CD4-positive, alpha-beta T cell treated with Interferon alpha-2 for 1 hour (primary cell): Measurements from ENCODE around the gene ST3GAL4.
"Not testable (repeated sequence)": the region's sequence is repeated elsewhere in the genome, so short reads cannot be mapped to it uniquely, and the experiment has no call there.

Experiments
- DNase-seq, 2 donors: peaks; one replicate each; pipeline ENCODE4 v3.0.0-alpha.2; 2020 to 2022

Gene ST3GAL4

DNA sequence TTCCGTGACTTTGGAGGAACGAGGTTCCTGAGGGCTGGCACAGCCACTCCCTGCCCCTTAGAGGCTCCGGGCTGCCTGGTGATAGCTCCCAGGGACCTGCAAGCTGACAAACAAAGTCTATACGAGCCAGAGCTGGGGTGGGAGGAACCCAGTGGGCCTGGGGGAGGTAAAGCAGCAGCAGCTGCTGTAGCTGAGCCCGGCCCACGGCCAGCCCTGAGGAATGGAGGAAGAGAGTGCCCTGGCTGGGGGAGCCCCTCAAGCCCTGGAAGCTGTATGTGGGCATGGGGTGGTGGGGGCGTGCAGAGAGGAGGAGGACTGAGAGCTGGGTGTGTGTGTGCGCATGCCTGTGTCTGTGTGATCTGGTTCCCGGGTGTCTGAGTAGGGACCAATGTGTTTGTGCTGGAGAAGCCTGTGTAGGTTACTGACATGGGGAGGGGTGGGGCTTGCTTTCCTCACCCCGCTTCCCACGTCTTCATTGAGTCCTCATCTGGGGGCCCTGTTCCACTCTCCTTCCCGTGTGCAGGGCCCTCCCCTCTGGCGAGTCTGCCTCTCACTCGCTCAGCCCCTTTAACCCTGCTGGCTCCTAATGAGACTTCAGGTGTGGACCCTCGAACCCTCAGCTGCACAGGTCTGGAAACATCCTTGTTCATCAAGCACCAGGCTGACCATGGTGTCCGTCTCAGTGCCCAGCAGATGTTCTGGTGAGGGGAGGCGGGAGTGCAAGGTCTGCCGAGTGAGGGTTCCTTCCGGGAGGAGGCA lies 10.8 kb downstream of the ST3GAL4 start:
- no peak for DNase-seq

DNA sequence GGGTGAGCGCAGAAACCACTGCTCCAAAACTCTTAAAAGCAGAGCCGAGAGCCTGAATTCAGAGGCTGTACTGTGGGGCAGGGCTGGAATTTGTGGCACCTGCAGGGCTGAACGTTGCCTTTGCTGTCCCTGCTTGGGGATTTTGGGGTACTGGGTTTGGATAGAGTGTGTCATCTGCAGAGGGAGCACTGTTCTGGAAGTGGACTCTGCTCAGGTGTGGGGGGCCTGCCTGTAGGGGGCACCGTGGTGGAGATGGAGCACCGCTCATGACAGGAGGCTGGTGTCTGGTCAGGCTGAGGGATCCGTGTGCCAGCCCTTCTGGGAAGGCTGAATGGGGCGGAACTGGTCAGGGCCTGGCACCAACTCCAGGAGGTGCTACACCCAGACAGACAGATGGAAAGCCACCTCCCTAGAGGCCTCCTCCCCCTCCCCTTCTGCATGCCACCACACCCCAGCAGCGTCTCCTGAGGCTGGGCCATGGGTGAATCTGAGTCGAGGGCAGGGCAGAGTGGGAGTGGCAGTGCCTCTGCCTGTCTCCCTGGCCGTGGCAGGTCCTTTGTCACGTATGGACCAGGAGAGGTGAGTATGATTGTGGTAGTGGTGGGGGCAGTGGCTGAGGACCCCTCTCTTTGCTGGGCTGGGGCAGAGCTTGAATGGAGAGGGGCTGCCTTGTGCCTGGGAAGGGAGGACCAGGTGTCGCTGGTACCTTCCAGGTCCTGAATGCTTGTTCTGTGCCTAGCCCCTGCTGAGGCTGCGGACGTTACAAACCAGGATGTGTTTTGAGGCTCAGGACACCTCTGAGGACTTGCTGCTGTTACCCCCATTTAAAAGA lies 11.6 kb downstream of the ST3GAL4 start:
- not testable (repeated sequence) for DNase-seq

DNA sequence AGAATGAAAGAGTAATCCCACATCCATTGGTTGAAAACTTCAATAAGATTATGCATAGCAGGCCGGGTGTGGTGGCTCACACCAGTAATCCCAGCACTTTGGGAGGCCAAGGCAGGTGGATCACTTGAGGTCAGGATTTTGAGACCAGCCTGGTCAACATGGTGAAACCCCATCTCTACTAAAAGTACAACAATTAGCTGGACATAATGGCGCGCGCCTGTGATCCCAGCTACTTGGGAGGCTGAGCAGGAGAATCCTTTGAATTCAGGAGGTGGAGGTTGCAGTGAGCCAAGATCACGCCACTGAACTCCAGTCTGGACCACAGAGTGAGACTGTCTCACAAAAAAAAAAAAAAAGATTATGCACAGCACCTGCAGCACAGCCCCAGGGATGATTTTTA lies 12.3 kb downstream of the ST3GAL4 start:
- DNase-seq = not testable (repeated sequence)

DNA sequence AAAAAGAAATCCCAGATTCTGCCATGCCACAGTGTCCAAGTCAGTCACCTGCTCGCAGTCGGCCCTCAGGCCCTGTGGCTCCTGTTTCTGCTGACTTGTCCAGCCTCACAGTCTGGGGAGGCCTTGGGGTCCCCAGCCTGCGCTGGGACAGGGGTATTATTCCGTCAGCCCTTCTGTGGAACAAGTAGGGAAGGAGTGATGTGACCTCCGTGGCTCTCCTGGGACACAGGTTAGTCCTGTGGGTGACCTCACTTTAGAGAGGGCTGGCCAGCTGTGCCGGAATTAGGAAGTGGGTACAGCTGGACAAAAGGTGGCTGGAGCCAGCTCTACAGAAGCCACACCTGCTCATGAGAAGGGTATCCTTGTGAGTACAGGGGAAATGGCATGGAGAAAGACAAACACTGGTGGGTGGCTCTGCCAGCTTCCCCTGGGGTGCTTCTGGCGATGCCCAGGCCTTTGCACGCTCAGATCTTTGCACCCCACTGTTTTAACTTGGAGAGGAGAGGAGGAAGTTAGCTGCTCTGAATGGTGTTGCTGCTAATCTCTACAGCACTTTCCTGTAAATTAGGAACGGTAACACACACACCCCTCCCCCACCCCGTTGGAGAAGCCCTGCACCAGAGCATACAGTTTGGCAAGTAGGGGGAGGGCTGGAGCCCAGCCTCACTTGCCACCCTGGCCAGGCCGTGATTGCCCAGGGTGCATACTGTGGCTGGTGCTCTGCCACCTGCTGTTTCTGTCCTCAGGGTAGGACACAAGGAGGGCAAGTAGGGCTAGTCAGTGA lies 13.0 kb downstream of the ST3GAL4 start:
- DNase-seq = not testable (repeated sequence)

DNA sequence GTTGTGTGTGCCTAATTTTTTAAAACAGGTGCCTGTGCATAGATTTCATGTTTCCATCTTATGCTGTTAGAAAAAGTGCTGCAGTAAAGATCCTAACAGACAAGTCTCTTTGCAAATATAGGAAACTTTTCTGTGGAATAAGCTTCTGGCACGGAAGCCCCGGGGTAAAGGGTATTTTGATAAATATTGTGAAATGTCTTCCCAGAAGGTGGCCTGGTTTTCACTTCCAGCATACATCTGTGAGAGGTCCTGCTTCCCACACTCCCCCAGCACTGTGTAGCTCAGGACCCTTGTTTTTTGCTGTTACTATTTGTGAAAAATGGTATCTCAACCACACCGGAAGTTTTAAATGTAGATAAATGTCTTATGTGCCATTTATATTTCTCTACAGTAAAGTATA lies 14.5 kb downstream of the ST3GAL4 start:
- no peak for DNase-seq

DNA sequence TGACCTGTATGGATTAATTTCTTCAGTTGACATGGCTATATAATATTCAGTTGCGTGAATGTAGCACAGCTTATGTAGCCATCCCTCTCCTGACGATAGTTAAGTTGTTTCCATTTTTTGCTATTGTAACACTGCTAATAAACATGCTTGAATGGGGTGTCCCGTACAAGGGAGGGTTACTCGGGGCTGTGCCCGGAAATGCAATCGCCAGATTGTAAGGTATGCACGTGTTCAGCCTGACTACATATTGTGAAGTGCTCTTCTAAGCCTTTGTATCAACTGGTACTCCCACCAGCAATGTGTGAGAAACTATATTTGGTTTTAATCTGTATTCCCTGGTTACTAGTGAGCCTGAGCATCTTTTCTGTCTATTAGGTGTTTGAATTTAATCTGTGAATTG lies 16.1 kb downstream of the ST3GAL4 start:
- no peak for DNase-seq

DNA sequence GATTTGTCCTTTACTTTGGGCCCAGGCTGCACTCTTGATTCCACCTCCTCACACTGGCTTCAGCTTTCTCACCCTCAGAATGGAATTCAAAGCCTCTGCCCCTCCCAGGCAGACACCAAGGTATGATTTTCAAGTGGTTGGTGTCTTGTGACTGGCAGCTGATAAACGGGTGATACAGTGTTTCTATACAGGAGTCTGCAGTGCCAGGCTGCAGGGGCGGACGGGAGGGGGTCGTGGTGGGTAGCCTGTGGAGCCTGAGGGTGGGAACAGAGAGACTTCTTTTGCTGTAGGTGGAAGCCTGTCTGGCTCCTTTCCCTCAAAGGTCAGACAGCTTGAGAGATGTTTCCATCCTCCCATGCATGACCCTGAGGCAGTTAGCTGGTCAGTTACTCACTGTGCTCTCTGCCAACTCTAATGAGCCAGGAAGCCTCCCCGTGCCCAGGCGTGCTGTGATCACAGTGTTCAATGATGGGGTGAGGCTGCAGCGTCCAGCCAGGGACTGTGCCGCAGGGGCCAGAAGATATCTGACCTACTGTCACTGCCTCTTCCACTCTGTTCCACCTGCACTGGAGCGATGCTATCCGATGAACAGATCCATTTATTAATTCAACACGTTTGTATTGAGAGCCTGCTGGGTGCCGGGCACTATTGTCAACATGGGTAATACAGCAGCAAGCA lies 18.0 kb downstream of the ST3GAL4 start:
- not testable (repeated sequence) for DNase-seq

DNA sequence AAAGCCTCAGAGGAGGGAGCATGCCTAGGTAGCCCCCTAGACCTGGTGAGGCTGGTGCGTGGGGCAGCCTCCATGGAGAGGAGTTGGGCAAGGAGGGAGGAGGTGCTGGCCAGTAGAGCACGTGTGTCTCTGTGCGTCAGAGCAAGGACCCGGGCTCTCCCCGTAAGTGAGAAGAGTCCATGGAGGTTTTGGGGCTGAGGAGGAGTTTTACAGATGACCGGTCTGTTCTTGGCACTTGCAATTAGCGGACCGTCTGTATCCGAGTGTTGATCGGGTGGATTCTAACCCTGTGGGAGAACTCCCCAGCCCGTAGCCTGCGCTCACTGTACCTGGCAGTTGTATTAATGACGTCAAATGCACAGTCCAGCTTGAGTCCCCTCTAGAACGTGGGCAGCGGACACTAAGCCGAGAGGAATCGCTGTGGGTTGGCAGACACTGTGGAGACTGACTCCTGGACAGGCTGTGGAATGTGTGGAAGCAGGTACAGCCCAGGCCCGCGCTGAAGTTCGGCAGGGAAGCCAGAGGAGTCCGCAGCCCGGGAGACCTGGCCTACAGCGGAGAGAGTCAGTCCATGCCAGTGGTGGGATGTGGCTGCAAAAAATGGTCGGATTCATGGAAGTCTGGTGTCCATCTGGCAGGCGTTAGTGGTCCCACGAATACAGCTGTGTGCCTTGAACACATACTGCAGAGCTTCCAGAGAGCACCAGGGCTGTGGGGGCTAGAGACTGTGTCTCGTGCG lies 19.2 kb downstream of the ST3GAL4 start:
- DNase-seq = not testable (repeated sequence)

DNA sequence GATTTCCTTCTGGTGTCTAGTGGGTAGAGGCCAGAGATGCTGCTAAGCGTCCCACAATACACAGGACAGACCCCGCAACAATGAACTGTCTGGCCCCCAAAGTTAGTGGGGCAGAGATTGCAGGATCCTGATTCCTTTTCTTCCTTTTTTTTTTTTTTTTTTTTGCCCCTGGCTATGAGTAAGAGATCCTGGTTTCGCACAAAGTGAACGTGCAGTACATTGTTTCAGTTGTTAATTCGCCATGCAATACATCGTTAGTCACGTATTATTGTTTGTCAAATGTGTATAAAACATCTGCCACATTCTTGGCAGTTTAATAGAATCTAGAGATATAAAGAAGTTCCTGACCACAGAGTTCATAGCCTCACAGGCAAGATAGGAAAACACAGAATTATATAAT lies 20.2 kb downstream of the ST3GAL4 start:
- DNase-seq = no peak

DNA sequence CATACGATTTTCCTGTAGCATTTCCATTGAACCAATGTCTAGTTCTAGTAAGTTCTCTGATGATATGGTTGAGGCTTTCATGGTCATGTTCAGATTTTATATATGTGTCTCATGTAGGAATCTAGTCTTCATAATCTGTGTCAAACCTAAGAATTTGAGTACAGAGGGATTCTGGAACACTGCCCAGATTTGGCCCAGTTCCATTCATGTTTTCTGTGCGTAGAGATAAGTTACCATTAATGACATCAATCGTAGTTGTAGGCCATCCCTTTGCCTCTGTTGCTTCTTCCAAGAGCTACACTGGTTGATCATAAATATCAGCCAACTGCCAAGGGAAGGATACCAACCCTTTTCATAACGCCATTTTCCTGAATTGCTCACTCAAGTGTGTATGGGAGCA lies 23.3 kb downstream of the ST3GAL4 start:
- no peak for DNase-seq

DNA sequence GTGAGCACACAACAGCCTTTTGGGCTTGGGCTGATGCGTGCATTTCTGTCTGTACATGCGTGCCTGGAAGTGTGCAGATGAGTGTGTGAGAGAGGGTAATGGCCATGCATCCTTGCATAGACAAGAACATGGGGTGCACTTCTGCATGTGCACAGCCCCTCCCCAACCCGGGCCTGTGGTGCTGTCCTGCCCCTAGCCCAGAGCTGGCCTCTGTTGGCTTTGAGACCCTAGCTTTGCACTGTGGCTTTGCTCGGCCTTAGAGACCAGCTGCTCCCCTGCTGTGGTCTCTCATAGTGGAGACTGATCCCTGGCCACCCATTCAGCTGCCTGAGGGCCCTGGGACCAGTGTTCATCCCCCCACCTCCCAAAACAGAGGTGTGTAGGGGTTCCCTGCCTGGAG lies 25.4 kb downstream of the ST3GAL4 start:
- no peak for DNase-seq

DNA sequence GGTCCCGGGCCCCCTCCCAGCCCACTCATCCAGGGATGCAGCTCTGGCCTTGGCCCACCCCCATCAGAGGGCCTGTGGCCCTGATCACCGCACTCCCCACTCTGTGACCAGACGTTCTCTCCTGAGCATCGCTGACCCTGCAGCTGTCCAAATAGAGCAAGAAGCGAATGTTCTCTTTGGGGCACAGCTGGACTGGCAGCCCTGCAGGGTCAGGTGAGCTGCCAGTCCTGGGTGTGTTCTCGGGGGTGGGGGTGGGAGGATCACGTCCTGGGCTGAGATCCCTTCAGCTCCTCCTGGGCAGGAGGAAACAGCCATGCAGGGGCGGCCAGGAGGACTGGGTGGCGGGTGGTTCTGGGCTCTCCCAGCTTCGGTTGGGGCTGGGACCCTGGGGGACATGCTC lies 26.5 kb downstream of the ST3GAL4 start:
- not testable (repeated sequence) for DNase-seq

DNA sequence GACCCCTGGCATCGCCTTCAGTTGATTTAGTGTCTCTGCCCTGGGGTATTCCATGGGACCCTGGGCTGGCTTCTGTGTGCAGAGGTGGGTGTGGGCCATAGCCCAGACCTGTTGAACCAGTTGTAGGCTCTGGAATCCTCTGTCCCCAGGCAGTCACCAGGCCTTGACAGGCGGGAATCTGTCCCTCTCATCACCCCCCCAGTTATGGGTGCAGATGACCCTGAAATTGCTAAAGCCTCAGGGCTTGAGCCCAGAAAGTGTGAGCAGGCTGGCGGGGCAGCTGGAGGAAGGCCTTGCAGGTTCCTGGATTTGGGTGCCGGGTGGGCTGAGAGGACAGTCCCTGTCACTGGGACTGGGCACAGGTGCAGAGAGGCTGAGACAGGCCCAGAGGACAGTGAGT lies 27.2 kb downstream of the ST3GAL4 start:
- not testable (repeated sequence) for DNase-seq

DNA sequence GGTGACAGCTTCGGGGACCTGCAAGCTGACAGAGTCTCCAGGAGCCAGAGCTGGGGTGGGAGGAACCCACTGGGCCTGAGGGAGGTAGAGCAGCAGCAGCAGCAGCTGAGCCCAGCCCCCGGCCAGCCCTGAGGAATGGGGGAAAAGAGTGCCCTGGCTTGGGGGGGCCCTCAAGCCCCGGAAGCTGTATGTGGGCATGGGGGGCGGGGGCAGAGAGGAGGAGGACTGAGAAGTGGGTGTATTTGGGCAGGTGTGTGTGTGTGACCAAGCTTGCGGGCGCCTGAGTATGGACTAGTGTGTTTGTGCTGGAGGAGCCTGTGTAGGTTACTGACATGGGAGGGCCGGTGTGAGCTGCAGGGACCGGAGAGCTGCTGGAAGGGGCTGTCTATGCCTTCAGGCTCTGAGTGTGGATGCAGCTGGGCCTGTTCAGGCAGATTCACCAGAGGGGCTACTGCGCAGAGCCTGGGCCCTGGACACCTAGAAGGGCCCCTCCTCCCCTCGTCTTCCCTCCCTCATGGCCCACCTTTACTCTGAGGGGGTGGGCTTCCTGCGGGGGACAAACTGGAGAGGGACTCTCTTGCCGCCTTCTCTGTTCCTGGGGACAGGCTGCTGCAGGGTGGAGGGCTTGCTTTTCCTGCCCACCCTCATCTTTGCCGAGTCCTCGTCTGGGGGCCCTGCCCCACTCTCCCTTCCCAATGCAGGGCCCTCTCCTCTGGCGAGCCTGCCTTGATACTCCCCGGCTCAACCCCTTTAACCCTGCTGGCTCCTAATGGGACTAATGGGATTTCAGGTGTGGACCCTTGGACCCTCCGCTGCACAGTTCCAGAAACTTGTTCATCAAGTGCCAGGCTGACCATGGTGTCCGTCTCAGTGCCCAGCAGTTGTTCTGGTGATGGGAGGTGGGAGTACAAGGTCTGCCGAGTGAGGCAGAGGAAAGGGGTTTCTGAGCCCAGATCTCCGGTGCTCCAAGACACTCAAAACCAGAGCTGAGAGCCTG lies 28.2 kb downstream of the ST3GAL4 start:
- DNase-seq = no peak

DNA sequence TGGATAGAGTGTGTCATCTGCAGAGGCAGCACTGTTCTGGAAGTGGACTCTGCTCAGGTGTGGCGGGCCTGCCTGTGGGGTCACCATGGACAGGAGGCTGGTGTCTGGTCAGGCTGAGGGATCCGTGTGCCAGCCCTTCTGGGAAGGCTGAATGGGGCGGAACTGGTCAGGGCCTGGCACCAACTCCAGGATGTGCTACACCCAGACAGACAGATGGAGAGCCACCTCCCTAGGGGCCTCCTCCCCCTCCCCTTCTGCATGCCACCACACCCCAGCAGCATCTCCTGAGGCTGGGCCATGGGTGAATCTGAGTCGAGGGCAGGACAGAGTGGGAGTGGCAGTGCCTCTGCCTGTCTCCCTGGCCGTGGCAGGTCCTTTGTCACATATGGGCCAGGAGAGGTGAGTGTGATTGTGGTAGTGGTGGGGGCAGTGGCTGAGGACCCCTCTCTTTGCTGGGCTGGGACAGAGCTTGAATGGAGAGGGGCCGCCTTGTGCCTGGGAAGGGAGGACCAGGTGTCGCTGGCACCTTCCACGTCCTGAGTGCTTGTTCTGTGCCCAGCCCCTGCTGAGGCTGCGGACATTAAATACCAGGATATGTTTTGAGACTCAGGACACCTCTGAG lies 29.1 kb downstream of the ST3GAL4 start:
- DNase-seq = no peak

DNA sequence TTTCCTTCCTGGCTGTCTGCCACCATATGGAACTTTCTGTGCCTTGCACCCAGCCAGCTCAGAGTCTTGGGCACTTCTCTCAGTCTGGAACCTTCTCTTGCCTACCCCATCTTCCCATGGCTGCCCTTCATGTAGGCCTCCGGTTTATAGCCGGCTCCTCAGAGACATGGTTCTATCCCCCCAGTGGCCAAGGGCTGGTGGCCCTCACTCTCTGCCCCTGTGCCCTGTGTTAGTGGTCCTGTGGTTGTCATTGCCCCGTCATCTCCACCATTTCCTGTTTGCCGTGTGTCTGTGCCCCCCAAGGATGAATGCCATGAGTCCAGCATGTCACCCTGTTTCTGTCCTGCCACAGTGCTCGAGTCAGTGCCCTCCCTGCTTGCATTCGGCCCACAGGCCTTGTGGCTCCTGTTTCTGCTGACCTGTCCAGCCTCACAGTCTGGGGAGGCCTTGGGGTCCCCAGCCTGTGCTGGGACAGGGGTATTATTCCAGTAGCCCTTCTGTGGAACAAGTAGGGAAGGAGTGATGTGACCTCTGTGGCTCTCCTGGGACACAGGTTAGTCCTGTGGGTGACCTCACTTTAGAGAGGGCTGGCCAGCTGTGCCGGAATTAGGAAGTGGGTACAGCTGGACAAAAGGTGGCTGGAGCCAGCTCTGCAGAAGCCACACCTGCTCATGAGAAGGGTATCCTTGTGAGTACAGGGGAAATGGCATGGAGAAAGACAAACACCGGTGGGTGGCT lies 30.7 kb downstream of the ST3GAL4 start:
- no peak for DNase-seq

DNA sequence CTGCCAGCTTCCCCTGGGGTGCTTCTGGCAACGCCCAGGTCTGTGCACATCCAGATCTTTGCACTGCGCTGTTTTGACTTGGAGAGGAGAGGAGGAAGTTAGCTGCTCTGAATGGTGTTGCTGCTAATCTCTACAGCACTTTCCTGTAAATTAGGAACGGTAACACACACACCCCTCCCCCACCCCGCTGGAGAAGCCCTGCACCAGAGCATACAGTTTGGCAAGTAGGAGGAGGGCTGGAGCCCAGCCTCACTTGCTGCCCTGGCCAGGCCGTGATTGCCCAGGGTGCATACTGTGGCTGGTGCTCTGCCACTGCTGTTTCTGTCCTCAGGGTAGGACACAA lies 31.2 kb downstream of the ST3GAL4 start:
- peak in 1 of 2 donors; percentile 29 for DNase-seq

DNA sequence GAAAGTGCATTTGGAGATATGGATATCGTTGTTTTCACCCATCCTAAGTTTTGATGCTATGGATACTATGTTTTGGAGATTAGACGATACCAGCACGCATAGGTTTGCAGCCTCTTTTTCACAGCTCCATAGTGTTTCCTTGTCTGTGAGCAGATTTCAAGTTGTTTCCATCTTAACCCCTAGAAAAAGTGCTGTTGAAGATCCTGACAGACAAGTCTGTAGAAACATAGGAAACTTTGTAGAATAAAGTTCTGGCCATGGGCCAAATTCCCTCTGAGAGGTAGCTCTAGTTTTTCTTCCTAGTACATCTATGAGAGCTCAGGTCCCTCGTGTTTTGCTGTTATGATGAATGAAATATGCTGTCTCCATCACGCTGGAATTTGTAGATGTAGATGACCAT lies 32.4 kb downstream of the ST3GAL4 start:
- DNase-seq = no peak

DNA sequence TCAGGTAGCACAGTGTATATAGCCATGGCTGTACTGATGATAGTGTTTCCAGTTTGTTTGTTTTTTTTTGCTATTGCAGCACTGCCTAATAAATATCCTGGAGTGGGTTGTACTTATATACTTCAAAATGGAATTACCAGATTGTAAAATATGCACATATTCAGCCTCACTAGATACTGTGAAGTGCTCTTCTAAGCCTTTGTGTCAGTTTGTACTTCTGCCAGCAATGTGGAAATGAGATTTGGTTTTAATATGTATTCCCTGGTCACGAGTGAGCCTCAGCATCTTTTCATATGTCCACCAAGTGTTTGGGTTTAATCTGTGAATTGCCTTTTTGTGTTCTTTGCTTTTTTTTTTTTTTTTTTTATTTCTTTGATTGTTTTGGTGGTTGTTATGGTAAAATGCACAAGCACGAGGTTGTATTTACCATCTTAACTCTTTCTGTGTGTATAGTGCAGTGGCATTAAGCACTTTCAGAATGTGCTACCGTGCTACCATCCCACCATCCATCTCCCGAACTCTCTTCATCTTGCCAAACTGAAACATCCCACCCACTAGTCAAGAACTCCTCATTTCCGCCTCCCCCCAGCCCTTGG lies 34.9 kb downstream of the ST3GAL4 start:
- no peak for DNase-seq
